ENCODE data around the gene EXOC6B.
A peak's percentile ranks its signal among the peaks of the same experiment; 100 is the strongest.

EXOC6B gene

DNA sequence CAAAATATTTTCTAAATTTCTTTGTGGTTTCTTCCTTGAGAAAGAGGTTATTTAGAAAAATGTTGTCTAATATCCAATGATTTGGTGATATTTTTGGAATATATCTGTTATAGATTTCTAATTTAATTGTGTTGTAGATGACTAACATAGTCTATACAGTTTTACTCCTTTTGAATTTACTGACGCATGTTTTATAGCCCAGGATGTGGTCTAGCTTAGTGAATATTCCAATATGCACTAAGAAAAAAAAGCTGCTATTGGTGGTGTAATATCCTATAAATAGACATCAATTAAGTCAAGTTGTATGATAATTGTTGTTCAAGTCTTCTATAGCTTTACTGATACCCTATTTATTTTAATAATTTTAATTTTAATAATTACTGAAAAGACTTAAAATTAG lies 437.6 kb downstream of the EXOC6B start:
- Histone ChIP-seq H3K4me1 (ENCODE audit: control insufficient read depth, insufficient read depth, low read length) (no peaks in the 10 kb centered on the region), H3K36me3 (ENCODE audit: control insufficient read depth in 2 of 2, insufficient read depth in 1 of 2, low read length in 2 of 2) (no peaks in the 10 kb centered on the region), H3K4me3 (ENCODE audit: low read depth, low read length) (no peak overlapping the region), H3K9me3 (ENCODE audit: control insufficient read depth, insufficient read depth, low read depth, low read length) (no peaks in the 10 kb centered on the region), H3K27ac (ENCODE audit: extremely low read depth, low read depth, low read length) (no peak overlapping the region)
- TF ChIP-seq, protein P1, sequence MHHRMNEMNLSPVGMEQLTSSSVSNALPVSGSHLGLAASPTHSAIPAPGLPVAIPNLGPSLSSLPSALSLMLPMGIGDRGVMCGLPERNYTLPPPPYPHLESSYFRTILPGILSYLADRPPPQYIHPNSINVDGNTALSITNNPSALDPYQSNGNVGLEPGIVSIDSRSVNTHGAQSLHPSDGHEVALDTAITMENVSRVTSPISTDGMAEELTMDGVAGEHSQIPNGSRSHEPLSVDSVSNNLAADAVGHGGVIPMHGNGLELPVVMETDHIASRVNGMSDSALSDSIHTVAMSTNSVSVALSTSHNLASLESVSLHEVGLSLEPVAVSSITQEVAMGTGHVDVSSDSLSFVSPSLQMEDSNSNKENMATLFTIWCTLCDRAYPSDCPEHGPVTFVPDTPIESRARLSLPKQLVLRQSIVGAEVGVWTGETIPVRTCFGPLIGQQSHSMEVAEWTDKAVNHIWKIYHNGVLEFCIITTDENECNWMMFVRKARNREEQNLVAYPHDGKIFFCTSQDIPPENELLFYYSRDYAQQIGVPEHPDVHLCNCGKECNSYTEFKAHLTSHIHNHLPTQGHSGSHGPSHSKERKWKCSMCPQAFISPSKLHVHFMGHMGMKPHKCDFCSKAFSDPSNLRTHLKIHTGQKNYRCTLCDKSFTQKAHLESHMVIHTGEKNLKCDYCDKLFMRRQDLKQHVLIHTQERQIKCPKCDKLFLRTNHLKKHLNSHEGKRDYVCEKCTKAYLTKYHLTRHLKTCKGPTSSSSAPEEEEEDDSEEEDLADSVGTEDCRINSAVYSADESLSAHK (tag by site-specific recombination; IDR thresholded peaks at IDR 0.05) = no peak
- no peak for TF ChIP-seq ZNF549 (tag by site-specific recombination; IDR thresholded peaks at IDR 0.05)
- no peak for TF ChIP-seq ZNF354C (tag by site-specific recombination; IDR thresholded peaks at IDR 0.05; ENCODE audit: borderline replicate concordance, low read depth)
- no peak for TF ChIP-seq ZNF654 (tag by site-specific recombination; IDR thresholded peaks at IDR 0.05; ENCODE audit: low read depth)
- TF ChIP-seq ZBTB8A (tag by site-specific recombination; IDR thresholded peaks at IDR 0.05) = no peak
- TF ChIP-seq FEZF1 (tag by site-specific recombination; IDR thresholded peaks at IDR 0.05) = no peak
- no peak for TF ChIP-seq ZBTB21 (tag by site-specific recombination; IDR thresholded peaks at IDR 0.05)
- TF ChIP-seq BCL11B (tag by site-specific recombination; IDR thresholded peaks at IDR 0.05; ENCODE audit: low read depth) = no peak
- TF ChIP-seq, protein P2, sequence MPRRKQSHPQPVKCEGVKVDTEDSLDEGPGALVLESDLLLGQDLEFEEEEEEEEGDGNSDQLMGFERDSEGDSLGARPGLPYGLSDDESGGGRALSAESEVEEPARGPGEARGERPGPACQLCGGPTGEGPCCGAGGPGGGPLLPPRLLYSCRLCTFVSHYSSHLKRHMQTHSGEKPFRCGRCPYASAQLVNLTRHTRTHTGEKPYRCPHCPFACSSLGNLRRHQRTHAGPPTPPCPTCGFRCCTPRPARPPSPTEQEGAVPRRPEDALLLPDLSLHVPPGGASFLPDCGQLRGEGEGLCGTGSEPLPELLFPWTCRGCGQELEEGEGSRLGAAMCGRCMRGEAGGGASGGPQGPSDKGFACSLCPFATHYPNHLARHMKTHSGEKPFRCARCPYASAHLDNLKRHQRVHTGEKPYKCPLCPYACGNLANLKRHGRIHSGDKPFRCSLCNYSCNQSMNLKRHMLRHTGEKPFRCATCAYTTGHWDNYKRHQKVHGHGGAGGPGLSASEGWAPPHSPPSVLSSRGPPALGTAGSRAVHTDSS (tag by site-specific recombination; IDR thresholded peaks at IDR 0.05) = no peak
- TF ChIP-seq ZNF785 (tag by site-specific recombination; IDR thresholded peaks at IDR 0.05) = no peak
- POLR2A ChIA-PET = no interaction called here
- CTCF ChIA-PET = interaction anchor here (0.7 kb wide), 1 partner anchor 73 kb away, joined by 3 read pairs; no protein-coding TSS in a partner anchor

DNA sequence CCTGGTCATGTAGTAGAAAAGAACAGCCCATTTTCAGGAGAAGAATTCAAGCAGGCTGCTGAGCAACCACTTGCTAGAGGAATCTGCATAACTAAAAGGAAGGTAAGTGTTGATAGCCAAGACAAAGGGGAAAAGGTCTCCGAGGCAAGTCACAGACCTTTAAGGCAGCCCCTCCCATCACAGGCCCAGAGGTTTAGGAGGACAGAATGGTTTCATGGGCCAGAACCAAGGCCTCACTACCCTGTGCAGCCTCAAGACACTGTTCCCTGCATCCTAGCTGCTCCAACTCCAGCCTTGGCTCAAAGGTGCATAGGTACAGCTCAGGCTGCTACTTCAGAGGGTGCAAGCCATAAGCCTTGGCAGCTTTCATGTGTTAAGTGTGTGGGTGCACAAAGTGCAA lies 439.5 kb downstream of the EXOC6B start:
- no peaks in the 10 kb centered on the region for H3K4me1 ChIP-seq (ENCODE audit: control insufficient read depth, insufficient read depth, low read length)
- no peaks in the 10 kb centered on the region for H3K9me3 ChIP-seq (ENCODE audit: control insufficient read depth, insufficient read depth, low read depth, low read length)
- H3K36me3 ChIP-seq (ENCODE audit: control insufficient read depth in 2 of 2, insufficient read depth in 1 of 2, low read length in 2 of 2) = no peaks in the 10 kb centered on the region
- ChIA-PET POLR2A (no interaction called here), CTCF (no interaction called here)
- H3K4me3 ChIP-seq (ENCODE audit: low read depth, low read length) = no peak overlapping the region
- no peak overlapping the region for H3K27ac ChIP-seq (ENCODE audit: extremely low read depth, low read depth, low read length)
- TF ChIP-seq SETDB1 (IDR thresholded peaks at IDR 0.05; ENCODE audit: insufficient read length, low read length) (peak; percentile 73), ZXDB (tag by site-specific recombination; IDR thresholded peaks at IDR 0.05) (no peak), ZNF830 (tag by site-specific recombination; IDR thresholded peaks at IDR 0.05; ENCODE audit: low read depth) (no peak), ZNF560 (tag by site-specific recombination; IDR thresholded peaks at IDR 0.05; ENCODE audit: borderline replicate concordance) (no peak), TRIM28 (IDR thresholded peaks at IDR 0.05; ENCODE audit: borderline replicate concordance, low read length) (peak; percentile 90; the same call in 1 of the 2 replicates), ZNF677 (tag by site-specific recombination; IDR thresholded peaks at IDR 0.05) (0 out of 2 replicates have a peak, but pooled peaks have one; percentile 33), ZNF654 (tag by site-specific recombination; IDR thresholded peaks at IDR 0.05; ENCODE audit: low read depth) (no peak), ZNF585B (tag by site-specific recombination; IDR thresholded peaks at IDR 0.05) (peak; percentile 96)
- TF ChIP-seq, protein P3, sequence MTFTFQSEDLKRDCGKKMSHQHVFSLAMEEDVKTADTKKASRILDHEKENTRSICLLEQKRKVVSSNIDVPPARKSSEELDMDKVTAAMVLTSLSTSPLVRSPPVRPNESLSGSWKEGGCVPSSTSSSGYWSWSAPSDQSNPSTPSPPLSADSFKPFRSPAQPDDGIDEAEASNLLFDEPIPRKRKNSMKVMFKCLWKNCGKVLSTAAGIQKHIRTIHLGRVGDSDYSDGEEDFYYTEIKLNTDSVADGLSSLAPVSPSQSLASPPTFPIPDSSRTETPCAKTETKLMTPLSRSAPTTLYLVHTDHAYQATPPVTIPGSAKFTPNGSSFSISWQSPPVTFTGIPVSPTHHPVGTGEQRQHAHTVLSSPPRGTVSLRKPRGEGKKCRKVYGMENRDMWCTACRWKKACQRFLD (tag by site-specific recombination; IDR thresholded peaks at IDR 0.05) = no peak
- TF ChIP-seq, protein P4, sequence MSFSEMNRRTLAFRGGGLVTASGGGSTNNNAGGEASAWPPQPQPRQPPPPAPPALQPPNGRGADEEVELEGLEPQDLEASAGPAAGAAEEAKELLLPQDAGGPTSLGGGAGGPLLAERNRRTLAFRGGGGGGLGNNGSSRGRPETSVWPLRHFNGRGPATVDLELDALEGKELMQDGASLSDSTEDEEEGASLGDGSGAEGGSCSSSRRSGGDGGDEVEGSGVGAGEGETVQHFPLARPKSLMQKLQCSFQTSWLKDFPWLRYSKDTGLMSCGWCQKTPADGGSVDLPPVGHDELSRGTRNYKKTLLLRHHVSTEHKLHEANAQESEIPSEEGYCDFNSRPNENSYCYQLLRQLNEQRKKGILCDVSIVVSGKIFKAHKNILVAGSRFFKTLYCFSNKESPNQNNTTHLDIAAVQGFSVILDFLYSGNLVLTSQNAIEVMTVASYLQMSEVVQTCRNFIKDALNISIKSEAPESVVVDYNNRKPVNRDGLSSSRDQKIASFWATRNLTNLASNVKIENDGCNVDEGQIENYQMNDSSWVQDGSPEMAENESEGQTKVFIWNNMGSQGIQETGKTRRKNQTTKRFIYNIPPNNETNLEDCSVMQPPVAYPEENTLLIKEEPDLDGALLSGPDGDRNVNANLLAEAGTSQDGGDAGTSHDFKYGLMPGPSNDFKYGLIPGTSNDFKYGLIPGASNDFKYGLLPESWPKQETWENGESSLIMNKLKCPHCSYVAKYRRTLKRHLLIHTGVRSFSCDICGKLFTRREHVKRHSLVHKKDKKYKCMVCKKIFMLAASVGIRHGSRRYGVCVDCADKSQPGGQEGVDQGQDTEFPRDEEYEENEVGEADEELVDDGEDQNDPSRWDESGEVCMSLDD (tag by site-specific recombination; IDR thresholded peaks at IDR 0.05) = no peak
- TF ChIP-seq, protein P1 (tag by site-specific recombination; IDR thresholded peaks at IDR 0.05) = no peak
- TF ChIP-seq, protein P5, sequence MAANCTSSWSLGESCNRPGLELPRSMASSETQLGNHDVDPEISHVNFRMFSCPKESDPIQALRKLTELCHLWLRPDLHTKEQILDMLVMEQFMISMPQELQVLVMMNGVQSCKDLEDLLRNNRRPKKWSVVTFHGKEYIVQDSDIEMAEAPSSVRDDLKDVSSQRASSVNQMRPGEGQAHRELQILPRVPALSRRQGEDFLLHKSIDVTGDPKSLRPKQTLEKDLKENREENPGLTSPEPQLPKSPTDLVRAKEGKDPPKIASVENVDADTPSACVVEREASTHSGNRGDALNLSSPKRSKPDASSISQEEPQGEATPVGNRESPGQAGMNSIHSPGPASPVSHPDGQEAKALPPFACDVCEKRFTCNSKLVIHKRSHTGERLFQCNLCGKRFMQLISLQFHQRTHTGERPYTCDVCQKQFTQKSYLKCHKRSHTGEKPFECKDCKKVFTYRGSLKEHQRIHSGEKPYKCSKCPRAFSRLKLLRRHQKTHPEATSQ (tag by site-specific recombination; IDR thresholded peaks at IDR 0.05) = no peak
